K562 (cell line): ENCODE results near the gene USB1.

Experiments used
- CBFB ChIP-seq: sonication (generic); formaldehyde crosslinking; IDR thresholded peaks from 2 replicates; pipeline ENCODE4 v1.4.0; 2020; ENCODE audit warnings: mild to moderate bottlenecking, missing genetic modification reagents
- E2F6 ChIP-seq, 2 experiments: IDR thresholded peaks; 2 replicates each; pipeline ENCODE4 v1.6.1; 2011; ENCODE audit warnings: borderline replicate concordance in 1 of 2, control low read depth in 1 of 2, low read depth in 1 of 2, low read length in 1 of 2, mild to moderate bottlenecking in 1 of 2, mixed read lengths in 1 of 2, moderate library complexity in 1 of 2; ENCODE audit not compliant: insufficient read depth in 1 of 2, insufficient read length in 1 of 2, poor library complexity in 1 of 2, severe bottlenecking in 1 of 2; ENCODE audit errors: extremely low read depth in 1 of 2
- HDAC1 ChIP-seq, 2 experiments: fragments of 450-650 bp; IDR thresholded peaks; 2 replicates each; pipeline ENCODE4 v1.6.1; 2016 to 2017; ENCODE audit warnings: inconsistent platforms in 1 of 2, mild to moderate bottlenecking in 1 of 2, moderate library complexity in 1 of 2
- HNRNPH1 ChIP-seq: fragments of 200-400 bp; formaldehyde crosslinking; optimal IDR thresholded peaks from 2 replicates; pipeline ENCODE3; 2017; ENCODE audit warnings: low read depth, mild to moderate bottlenecking, low read length, moderate library complexity
- KLF13 ChIP-seq: fragments of 450-650 bp; IDR thresholded peaks from 2 replicates; pipeline ENCODE4 v1.6.1; 2016; ENCODE audit warnings: missing genetic modification characterization, low read depth, mild to moderate bottlenecking, missing compliant biosample characterization, moderate library complexity, borderline replicate concordance
- MTA2 ChIP-seq: fragments of 450-650 bp; IDR thresholded peaks from 2 replicates; pipeline ENCODE4 v1.6.1; 2016; ENCODE audit warnings: low read depth
- PCBP1 ChIP-seq: fragments of 200-400 bp; formaldehyde crosslinking; IDR thresholded peaks from 2 replicates; pipeline ENCODE4 v1.6.1; 2018; ENCODE audit warnings: mild to moderate bottlenecking, low read depth, low read length; ENCODE audit not compliant: poor library complexity, severe bottlenecking
- POLR2AphosphoS5 ChIP-seq: IDR thresholded peaks from 2 replicates; pipeline ENCODE4 v1.6.1; 2011; ENCODE audit warnings: mild to moderate bottlenecking, low read depth, low read length, moderate library complexity; ENCODE audit not compliant: control insufficient read depth, insufficient read depth
- SMARCE1 ChIP-seq: fragments of 450-650 bp; IDR thresholded peaks from 2 replicates; pipeline ENCODE4 v1.7.1; 2016; ENCODE audit warnings: mild to moderate bottlenecking
- SRF ChIP-seq, 2 experiments: fragments of 250-450, 450-650 bp in 1 of 2; sonication (Bioruptor Pico) in 1 of 2; sonication (generic) in 1 of 2; formaldehyde crosslinking; IDR thresholded peaks; 2 replicates each; pipeline versions ENCODE4 v1.5.0 to v1.5.1; 2020 to 2022; ENCODE audit warnings: mild to moderate bottlenecking in 1 of 2, missing genetic modification reagents in 1 of 2
- ZNF274 ChIP-seq: IDR thresholded peaks from 2 replicates; pipeline ENCODE4 v1.6.1; 2011; ENCODE audit warnings: low read depth, mild to moderate bottlenecking, low read length, moderate library complexity, borderline replicate concordance
- TF ChIP-seq, protein P1 (sequence below): fragments of 150-350 bp; IDR thresholded peaks from 2 replicates; pipeline ENCODE4 v1.6.1; 2014; ENCODE audit warnings: low read depth, mild to moderate bottlenecking, low read length, borderline replicate concordance

DNA sequence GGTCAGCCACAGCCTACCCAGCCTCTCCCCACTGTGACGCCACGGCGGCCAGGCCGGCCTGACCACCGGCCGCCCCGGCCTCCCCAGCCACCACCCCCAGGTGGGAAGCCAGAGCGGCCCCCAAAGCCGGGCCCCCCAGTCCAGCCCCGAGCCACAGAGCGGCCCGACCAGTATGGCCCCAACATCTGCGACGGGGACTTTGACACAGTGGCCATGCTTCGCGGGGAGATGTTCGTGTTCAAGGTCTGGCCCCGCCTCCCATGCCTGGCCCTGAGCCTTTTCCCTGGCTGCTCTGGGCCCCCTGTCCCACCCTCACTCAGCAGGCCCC is 40.4 kb downstream of the USB1 start:
- TF ChIP-seq ZNF274 (no peak), KLF13 (tag) (no peak), POLR2AphosphoS5 (no peak), PCBP1 (no peak), SMARCE1 (no peak), CBFB (no peak), HNRNPH1 (no peak), E2F6 (IDR thresholded peaks at IDR 0.05; ENCODE audit: borderline replicate concordance in 1 of 2, extremely low read depth in 1 of 2, insufficient read depth in 1 of 2, insufficient read length in 1 of 2, low read depth in 1 of 2, low read length in 1 of 2, poor library complexity in 1 of 2, severe bottlenecking in 1 of 2) (no peak), SRF (CRISPR knock-in tag; IDR thresholded peaks at IDR 0.05) (no peak), HDAC1 (IDR thresholded peaks at IDR 0.05) (no peak), MTA2 (no peak)
- TF ChIP-seq, protein P1, sequence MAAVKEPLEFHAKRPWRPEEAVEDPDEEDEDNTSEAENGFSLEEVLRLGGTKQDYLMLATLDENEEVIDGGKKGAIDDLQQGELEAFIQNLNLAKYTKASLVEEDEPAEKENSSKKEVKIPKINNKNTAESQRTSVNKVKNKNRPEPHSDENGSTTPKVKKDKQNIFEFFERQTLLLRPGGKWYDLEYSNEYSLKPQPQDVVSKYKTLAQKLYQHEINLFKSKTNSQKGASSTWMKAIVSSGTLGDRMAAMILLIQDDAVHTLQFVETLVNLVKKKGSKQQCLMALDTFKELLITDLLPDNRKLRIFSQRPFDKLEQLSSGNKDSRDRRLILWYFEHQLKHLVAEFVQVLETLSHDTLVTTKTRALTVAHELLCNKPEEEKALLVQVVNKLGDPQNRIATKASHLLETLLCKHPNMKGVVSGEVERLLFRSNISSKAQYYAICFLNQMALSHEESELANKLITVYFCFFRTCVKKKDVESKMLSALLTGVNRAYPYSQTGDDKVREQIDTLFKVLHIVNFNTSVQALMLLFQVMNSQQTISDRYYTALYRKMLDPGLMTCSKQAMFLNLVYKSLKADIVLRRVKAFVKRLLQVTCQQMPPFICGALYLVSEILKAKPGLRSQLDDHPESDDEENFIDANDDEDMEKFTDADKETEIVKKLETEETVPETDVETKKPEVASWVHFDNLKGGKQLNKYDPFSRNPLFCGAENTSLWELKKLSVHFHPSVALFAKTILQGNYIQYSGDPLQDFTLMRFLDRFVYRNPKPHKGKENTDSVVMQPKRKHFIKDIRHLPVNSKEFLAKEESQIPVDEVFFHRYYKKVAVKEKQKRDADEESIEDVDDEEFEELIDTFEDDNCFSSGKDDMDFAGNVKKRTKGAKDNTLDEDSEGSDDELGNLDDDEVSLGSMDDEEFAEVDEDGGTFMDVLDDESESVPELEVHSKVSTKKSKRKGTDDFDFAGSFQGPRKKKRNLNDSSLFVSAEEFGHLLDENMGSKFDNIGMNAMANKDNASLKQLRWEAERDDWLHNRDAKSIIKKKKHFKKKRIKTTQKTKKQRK = no peak
